Islet precursor cell (in vitro differentiated cells): ENCODE measurements around the gene MAGED2.

Experiments
- DNase-seq: peaks from one replicate; pipeline ENCODE4 v3.0.0-alpha.2; 2018

MAGED2 gene

GRCh38 chrX:54807524-54808108 lies at the start of gene MAGED2:
Gene MAGED2 (plus strand): TSS chrX:54807745. CDS start chrX:54809332, 1,587 bp downstream.
- DNase-seq: peak; percentile 73

GRCh38 chrX:54758114-54759055 lies 49.2 kb upstream of the MAGED2 start:
- DNase-seq: no peak

- DNase-seq: peak; percentile 76
Measured at GRCh38 chrX:54774391-54775094, 33.0 kb upstream of the MAGED2 start.

GRCh38 chrX:54776061-54776460 lies 31.5 kb upstream of the MAGED2 start:
- DNase-seq: no peak

GRCh38 chrX:54776987-54777672 lies 30.4 kb upstream of the MAGED2 start:
- DNase-seq: no peak

- no peak for DNase-seq
Measured at GRCh38 chrX:54785901-54786300, 21.6 kb upstream of the MAGED2 start.

GRCh38 chrX:54786967-54787366 lies 20.6 kb upstream of the MAGED2 start:
- DNase-seq: peak; percentile 62

GRCh38 chrX:54788446-54788845 lies 19.1 kb upstream of the MAGED2 start:
- DNase-seq: no peak

- DNase-seq: peak; percentile 64
Measured at GRCh38 chrX:54789405-54789804, 18.1 kb upstream of the MAGED2 start.

GRCh38 chrX:54794028-54794427 lies 13.5 kb upstream of the MAGED2 start:
- DNase-seq: no peak

GRCh38 chrX:54794795-54795194 lies 12.8 kb upstream of the MAGED2 start:
- DNase-seq: no peak

GRCh38 chrX:54798137-54798536 lies 9.4 kb upstream of the MAGED2 start, which contains the start of gene ITIH6:
Gene ITIH6 (minus strand): TSS chrX:54798255. CDS start chrX:54798210, 45 bp downstream.
- no peak for DNase-seq

- no peak for DNase-seq
Measured at GRCh38 chrX:54799046-54799445, 8.5 kb upstream of the MAGED2 start.

- DNase-seq: peak; percentile 87
Measured at GRCh38 chrX:54808109-54808604, 612 bp downstream of the MAGED2 start.

GRCh38 chrX:54808605-54809483 lies 1.3 kb downstream of the MAGED2 start:
- DNase-seq: peak; percentile 98

- DNase-seq: no peak
Measured at GRCh38 chrX:54810532-54810931, 3.0 kb downstream of the MAGED2 start.

GRCh38 chrX:54811301-54811885 lies 3.8 kb downstream of the MAGED2 start:
- DNase-seq: no peak

- DNase-seq: no peak
Measured at GRCh38 chrX:54812306-54812705, 4.8 kb downstream of the MAGED2 start.

GRCh38 chrX:54817220-54817820 lies 9.8 kb downstream of the MAGED2 start:
- peak; percentile 40 for DNase-seq

GRCh38 chrX:54818221-54818620 lies 10.7 kb downstream of the MAGED2 start:
- DNase-seq: peak; percentile 49

- no peak for DNase-seq
Measured at GRCh38 chrX:54819201-54819600, 11.7 kb downstream of the MAGED2 start.
